Raji (cell line): ENCODE results near the gene RAB38.

Experiments
- POLR2A ChIP-seq: IDR thresholded peaks from 2 replicates; pipeline ENCODE4 v1.6.1; 2011; ENCODE audit warnings: low read depth, low read length, control low read depth; ENCODE audit not compliant: insufficient read depth

The RAB38 gene

DNA sequence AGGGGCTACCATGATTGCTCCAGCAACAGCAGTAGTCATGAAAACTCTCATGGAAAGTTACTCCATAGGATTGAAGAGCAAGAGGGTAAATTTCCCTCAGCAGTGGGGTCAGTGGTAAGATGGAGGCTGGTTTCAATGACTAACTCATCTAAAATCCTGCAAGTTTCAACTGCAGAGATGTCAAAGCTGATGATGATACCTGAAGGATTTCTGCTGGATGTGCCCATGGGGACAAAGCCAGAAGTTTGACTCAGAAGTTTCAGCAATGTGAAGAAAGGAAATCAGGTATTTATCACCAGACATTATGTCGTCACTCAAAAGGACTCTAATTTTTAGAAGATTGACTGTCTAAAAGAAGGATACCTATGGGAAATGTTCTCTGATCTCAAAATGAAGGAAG, 29.1 kb downstream of the RAB38 start:
- TF ChIP-seq POLR2A = no peak

DNA sequence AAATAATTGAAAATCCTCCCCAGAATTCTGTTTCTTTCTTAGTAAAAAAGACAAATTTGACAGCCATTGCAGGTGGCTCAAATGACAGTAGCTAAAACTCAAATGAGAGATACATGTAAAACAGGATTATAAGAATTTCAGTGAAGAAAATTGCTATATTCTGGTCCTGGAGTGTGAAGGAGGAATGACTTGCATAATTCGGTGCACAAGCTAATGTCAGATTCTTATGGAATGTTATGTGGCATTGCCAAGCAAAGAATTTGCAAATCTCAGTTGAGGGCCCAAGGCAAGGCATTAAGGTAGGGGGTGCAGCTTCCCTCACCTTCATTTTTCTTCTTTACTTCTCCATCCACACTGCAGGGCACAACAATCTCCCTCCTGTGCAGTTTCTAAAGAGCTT, 35.4 kb downstream of the RAB38 start:
- TF ChIP-seq POLR2A = no peak

DNA sequence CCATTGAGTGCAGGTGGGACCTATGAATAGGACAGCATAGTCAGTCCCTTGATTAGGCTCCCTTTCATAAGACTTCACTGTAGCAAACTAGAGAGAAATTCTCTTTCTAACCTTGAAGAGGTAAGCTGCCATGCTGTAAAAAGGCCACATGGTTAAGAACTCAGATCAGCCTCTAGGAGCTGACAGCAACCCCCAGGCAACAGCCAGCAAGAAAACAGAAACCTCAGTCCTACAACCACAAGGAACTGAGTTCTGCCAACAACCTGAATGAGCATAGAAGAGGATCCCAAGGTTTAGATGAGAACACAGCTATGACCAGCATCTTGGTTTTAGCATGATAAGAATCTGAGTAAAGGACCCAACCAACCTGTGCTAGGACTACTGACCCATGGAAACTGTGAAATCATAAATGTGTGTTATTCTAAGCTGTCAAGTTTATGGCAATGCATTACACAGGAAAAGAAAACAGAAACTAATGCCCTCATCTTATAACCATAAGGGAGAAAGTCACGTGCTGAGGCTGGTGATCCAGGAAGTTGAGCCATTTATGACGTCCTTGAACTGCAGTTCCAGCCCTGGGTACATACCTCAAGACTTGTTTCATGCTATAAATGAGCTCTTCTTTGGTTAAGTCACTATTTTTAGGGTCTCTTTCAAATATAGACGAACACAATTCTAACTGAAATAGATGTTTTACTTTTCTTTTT, 43.3 kb downstream of the RAB38 start:
- TF ChIP-seq POLR2A = no peak

DNA sequence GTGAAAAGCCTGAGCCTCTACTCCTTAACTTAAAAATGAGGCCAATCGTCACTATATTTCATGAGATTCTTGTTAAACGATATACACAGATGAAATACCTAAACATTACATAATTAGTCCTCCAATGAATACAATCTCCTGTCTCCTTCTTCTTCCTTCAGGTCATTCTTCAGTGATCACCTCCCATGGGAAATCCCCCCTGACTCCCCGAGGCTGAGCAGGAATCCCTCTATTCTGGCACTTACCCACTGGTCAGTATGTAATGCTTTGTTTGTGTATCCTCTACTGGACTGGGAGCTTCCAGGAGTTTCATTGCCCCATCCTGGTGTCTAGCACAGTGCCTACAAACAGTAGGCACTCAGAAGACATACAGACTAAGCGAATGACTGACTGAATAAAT, 52.3 kb downstream of the RAB38 start:
- TF ChIP-seq POLR2A = no peak

DNA sequence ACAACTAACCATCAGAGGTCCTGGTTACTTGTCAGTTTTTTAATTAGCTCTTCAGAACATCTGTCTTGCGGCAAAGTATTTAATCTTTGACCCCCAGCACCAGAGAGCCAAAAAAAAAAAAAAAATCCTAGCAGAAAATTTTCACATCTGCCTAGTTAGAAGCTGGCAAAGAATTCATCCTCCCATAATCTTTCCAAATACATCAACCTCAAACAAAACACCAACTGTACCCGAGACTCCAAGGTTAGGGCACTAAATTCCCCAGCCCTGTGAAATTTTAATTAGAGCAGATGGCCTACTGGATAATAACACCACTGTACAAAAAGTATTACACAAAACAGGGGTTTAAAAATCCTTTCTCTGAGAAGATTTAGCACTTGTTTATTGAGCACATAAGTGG, 55.7 kb downstream of the RAB38 start:
- no peak for TF ChIP-seq POLR2A

DNA sequence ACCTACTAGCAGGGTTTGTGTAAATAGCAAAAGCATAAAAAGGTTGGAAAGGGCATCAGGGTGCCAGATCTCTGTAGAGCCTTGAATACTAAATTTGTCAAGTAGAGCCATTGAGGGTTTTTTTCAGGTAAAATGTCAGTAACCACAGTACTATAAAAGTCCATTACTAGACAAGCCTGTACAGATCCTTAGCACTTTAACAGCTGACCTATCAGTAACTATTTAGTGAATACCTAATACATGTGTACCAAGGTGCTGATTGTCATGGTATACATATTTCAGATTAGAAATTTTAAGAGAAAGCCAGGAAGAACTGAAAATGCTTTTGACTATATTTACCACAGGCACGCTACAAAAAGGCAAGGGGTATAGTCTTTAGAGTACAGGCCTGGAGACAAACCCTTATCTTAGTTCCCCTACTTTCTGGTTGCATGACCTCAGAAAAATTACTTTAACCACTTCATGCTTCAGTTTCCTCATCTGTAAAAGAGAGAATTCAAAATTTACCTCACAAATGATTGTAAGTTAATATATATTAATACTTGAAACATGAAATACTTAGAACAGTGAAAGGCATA, 57.9 kb downstream of the RAB38 start:
- no peak for TF ChIP-seq POLR2A

DNA sequence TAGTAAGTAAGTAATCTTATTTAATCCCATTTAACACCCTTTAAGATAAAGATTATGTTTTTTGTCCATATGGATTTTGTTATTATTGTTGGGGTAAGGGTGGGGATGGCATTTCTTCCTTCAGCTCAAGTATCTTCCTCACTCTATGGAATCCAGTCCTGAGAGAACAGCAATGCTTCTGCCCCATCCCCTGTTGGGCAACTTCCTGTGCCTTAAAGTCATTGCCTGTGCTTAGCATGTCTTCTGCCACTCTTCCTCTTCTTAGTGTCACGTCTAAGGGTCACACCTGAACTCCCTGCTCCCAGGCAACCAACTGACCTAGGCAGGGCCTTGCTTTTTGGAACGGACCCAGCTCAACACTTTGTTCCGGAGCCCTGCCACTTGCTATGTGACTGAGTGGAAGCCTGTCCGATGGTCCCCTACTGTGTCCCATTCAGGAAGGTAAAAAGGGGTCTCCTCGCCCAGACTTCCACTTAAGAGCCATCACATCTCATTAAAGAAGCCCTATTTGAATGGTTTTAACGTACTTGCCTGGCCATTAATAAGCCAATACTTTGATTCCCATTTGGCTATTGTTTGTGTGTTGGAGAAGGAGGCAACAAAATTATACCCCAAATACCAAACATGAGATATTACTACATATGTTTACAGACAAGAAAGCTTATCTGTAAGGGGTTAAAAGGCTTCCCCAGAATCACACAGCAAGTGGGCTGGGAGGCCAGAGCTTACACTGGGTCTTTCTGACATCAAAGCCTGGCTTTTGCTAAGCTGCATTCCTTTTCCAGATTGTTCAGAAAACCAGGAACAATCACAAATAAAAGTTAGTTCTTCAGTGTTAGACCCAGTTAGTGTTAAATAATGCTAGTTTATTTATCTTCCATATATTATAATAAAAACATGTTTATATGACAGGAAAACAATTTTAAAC, 59.2 kb downstream of the RAB38 start:
- TF ChIP-seq POLR2A = no peak

DNA sequence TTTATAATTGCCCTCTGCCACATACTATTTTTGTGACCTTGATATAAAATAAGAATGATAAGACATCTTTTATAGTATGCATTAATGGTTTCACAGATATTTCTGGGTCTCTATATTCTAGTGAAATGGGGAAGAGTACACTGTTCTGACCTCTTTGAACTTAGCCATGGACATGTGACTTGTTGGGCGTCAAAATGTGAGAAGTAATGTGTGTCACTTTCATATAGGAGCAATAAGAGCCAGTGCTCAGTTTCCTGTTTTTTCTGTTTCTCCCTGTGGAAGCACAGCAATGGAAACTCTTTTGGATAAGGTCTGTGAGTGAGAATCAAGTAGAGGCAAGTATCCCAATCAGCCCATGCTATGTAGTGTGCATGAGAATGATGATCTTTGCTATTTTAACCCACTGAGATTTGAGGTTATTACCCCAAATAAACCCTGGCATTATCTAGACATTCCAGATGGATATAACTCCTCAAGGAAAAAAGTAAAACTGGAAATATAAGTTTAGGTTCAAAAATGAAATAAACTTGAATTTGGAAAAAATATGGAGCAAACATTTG, 60.7 kb downstream of the RAB38 start:
- TF ChIP-seq POLR2A = no peak

DNA sequence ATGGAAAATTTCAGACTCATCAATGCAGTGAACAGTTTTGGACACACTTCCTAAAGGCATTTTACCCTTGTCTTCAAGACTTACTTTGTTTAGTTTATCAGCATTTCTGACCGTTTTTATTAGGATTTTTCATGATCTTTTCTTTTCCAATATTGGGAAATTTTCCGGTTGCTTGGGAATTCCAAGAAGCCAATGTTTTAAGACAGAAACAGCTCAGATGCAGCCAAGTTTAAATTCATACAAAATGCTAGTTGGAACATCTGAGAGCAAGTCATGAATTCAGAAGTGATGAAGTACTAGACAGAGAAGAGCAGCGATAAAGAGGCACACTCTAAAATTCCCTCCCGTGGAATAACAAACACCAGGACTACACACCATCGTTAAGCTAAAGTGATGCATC, 68.6 kb downstream of the RAB38 start:
- no peak for TF ChIP-seq POLR2A

DNA sequence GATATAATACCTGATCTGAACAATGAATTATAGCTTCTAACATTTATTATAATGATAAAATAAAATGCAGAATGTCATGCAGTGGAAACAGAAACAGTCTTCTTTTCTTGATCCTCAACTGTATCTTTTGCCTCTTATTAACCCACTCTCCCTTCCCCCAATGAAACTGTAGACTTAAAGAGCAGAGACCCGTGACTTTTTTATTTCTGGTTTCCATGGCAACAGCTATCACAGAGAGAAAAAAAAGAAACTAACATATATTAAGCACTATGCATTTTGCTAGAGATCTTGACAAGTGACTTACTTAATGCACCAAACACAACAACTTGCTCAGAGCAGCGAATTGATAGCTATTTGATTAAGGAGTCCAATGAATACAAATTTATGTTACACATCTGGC, 69.3 kb downstream of the RAB38 start:
- no peak for TF ChIP-seq POLR2A

DNA sequence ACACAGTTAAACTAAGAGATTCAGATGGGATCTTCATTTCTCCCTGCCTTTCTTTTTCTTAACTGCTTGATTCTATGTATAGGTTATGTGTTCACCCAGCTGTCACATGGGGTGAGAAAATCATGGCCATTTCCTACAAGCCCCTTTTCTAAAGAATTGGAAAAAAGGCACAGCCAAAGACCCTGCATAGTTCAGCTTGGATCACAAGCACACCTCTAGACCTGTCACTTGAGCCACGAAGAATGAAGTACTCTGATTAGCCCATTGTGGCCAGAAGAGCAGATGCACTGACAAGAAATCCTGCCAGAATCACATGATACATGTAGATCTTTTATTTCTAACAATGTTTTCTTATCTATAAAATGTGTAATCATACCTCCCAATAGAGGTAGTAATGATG, 69.7 kb downstream of the RAB38 start:
- TF ChIP-seq POLR2A = no peak

DNA sequence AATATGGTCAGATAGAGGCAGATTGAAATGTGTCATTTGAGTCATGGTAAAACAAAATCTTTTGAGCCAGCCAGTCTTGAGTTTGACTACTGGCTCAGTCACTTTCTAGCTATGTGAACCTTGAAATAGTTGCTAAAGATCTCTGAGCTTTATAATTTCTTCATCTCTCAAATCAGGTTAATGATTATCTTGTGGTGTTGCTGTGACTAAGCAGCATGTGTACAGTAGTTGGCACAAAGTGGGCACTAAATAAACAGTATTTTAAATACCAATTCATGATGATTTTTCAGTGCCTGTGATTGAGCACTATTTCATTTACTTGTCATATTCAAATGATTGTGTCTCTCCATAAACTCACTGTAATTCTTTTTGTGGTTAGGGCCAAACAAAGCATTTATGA, 70.8 kb downstream of the RAB38 start:
- TF ChIP-seq POLR2A = no peak

DNA sequence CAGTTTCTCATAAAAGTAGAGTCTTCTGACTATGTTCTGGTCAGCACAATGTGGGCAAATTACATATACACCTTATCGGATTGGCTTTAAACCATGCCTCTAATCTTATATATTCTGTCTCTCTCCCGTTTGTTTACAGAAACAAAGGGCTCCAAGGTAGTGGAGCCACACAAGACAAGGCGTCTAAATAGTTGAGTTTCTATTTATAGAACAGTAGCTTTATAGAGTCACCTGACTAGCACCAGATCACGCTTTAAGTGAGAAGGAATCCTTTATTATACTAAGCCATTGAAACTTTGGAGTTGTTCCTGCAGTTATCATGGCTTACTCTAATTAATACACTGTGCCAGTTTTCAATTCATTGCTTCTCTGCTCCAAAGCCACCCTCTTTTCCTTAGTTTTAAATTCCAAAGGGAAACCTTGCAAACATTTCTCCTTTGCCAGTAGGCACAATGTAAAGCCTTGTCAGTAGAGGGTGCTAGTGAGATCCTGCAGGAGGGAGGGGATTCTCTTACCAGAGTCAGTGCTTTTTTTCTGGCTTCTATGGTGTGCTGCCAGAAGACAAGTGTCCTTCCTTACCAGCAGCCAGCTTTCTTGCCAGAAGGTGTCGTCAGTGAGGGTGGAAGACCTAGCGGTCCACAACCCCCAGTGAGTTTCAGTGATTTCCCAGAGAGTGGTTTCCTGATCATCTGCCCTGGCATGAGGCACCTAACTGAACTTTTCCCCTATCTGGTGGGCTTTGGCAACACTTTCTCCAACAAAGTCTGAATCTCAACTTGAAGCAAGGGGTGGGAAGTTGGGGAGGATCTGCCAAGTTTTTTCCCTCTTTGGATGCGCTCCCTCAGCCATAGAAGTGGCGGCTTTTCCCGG, 71.7 kb downstream of the RAB38 start:
- TF ChIP-seq POLR2A = no peak

DNA sequence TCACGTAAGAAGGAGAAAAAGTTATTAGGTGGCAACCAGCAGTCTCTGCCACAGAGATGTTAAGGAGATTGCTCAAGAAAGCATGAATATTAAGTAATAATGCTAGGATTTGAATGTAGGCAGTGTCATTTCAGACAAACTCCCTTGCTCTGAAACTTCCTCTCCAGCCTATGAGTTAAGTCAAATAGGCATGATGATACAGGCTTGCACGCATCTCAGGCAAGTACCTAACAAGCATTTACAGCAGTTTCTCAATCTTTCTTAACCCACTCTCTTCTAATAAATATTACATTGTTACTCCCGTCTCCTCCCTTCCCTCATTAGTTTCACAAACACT, 72.7 kb downstream of the RAB38 start:
- TF ChIP-seq POLR2A = no peak
